Astrocyte (in vitro differentiated cells and primary cell): Measurements from ENCODE around the gene MFSD6. TPM values are rescaled to one million over a fixed set of nuclear protein-coding genes. Genes with fewer than 3 reads are reported as not detected.
A peak's percentile ranks its signal among the peaks of the same experiment; 100 is the strongest.

Experiments
- DNase-seq: peaks from one replicate; pipeline ENCODE4 v3.0.0-alpha.2; 2010; ENCODE audit warnings: low read depth
- FAIRE-seq: peaks from 2 replicates; lab custom pipeline; 2011; peaks lifted over from hg19 to GRCh38; lab: Jason Lieb, UNC
- H2AFZ ChIP-seq: 2 replicates; pipeline ENCODE4 v1.6.0; 2012; ENCODE audit warnings: low read depth, low read length, inconsistent platforms
- H3K27ac ChIP-seq: 2 replicates; pipeline ENCODE4 v1.5.1; 2011; ENCODE audit warnings: low read depth, low read length, inconsistent platforms
- H3K27me3 ChIP-seq: 2 replicates; pipeline ENCODE4 v1.6.0; 2011; ENCODE audit warnings: low read length, inconsistent platforms; ENCODE audit not compliant: insufficient read depth
- H3K36me3 ChIP-seq: 2 replicates; pipeline ENCODE4 v1.5.1; 2011; ENCODE audit warnings: low read length, inconsistent platforms; ENCODE audit not compliant: insufficient read depth
- H3K4me1 ChIP-seq: 2 replicates; pipeline ENCODE4 v1.5.1; 2011; ENCODE audit warnings: low read length, inconsistent platforms; ENCODE audit not compliant: insufficient read depth
- H3K4me2 ChIP-seq: 2 replicates; pipeline ENCODE4 v1.6.0; 2012; ENCODE audit warnings: low read length, inconsistent platforms
- H3K4me3 ChIP-seq: 2 replicates; pipeline ENCODE4 v1.5.1; 2011; ENCODE audit warnings: low read depth, mild to moderate bottlenecking, low read length, inconsistent platforms; ENCODE audit not compliant: insufficient read depth
- H3K79me2 ChIP-seq: 2 replicates; pipeline ENCODE4 v1.6.0; 2012; ENCODE audit warnings: mild to moderate bottlenecking, low read length, inconsistent platforms; ENCODE audit not compliant: insufficient read depth
- H3K9ac ChIP-seq: 2 replicates; pipeline ENCODE4 v1.6.0; 2012; ENCODE audit warnings: mild to moderate bottlenecking, low read length, inconsistent platforms
- H3K9me3 ChIP-seq: 2 replicates; pipeline ENCODE4 v1.5.1; 2012; ENCODE audit warnings: low read depth, mild to moderate bottlenecking, low read length, inconsistent platforms; ENCODE audit not compliant: insufficient read depth
- H4K20me1 ChIP-seq: 2 replicates; pipeline ENCODE4 v1.6.0; 2012; ENCODE audit warnings: low read length, inconsistent platforms; ENCODE audit not compliant: insufficient read depth
- H3K27ac Mint-ChIP-seq: one replicate; pipeline ENCODE4 v1.8.0; 2021; ENCODE audit warnings: mild to moderate bottlenecking, mixed read lengths; ENCODE audit not compliant: unreplicated experiment
- H3K27me3 Mint-ChIP-seq: one replicate; pipeline ENCODE4 v1.8.0; 2021; ENCODE audit warnings: low read depth, mixed read lengths; ENCODE audit not compliant: unreplicated experiment
- H3K36me3 Mint-ChIP-seq: one replicate; pipeline ENCODE4 v1.8.0; 2021; ENCODE audit warnings: low read depth, mixed read lengths; ENCODE audit not compliant: unreplicated experiment
- H3K4me1 Mint-ChIP-seq: one replicate; pipeline ENCODE4 v1.8.0; 2021; ENCODE audit warnings: low read depth, mixed read lengths; ENCODE audit not compliant: unreplicated experiment
- H3K4me3 Mint-ChIP-seq: one replicate; pipeline ENCODE4 v1.8.0; 2021; ENCODE audit warnings: mild to moderate bottlenecking, moderate library complexity, mixed read lengths; ENCODE audit not compliant: unreplicated experiment
- H3K9me3 Mint-ChIP-seq: one replicate; pipeline ENCODE4 v1.8.0; 2021; ENCODE audit warnings: mild to moderate bottlenecking, mixed read lengths; ENCODE audit not compliant: unreplicated experiment
- EZH2 ChIP-seq: IDR thresholded peaks from 2 replicates; pipeline ENCODE4 v1.6.1; 2012; ENCODE audit warnings: mild to moderate bottlenecking, low read length, inconsistent platforms; ENCODE audit not compliant: insufficient read depth
- total RNA-seq: library from RNA; stranded (reverse); gene quantifications from 2 replicates; pipeline ENCODE4 v1.2.1, GENCODE V29; 2021
- TF ChIP-seq, protein P1 (sequence below): IDR thresholded peaks from 2 replicates; pipeline ENCODE4 v1.5.1; 2011; ENCODE audit warnings: low read depth, mild to moderate bottlenecking, inconsistent platforms, low read length, moderate library complexity; ENCODE audit not compliant: insufficient read depth

Gene MFSD6
- total RNA-seq, 1 donor from 2014 or later: 2.7 TPM

DNA sequence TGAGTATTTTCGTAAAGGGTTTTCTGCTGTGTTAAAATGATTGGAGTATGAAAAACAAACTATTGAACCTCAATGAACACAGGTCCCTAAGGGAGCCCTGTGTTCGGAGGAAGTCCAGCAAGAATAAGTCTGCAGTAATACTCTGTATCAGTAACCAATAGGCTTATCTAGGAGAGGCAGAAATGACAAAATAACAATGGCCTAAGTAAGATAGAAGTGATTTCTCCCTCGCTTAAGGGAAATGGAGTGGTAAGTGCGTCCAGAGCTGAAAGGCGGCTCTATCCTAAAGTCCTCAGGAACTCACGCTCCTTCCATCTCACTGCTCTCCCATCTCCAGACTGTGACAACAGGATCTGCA lies 29.3 kb upstream of the MFSD6 start:
- no peak overlapping the region for H3K4me3 ChIP-seq
- no peak for DNase-seq
- no peak overlapping the region for H3K27ac ChIP-seq
- Mint-ChIP-seq H3K27ac (no peak overlapping the region), H3K4me3 (no peak overlapping the region), H3K9me3 (no peaks in the 10 kb centered on the region), H3K4me1 (no peaks in the 10 kb centered on the region), H3K36me3 (peaks cover 2% of the 10 kb centered on the region), H3K27me3 (peaks cover 3% of the 10 kb centered on the region)
- no peaks in the 10 kb centered on the region for H3K27me3 ChIP-seq
- H2AFZ ChIP-seq: no peak overlapping the region
- no peak overlapping the region for H3K4me2 ChIP-seq
- no peaks in the 10 kb centered on the region for H4K20me1 ChIP-seq
- no peaks in the 10 kb centered on the region for H3K79me2 ChIP-seq
- TF ChIP-seq, protein P1, sequence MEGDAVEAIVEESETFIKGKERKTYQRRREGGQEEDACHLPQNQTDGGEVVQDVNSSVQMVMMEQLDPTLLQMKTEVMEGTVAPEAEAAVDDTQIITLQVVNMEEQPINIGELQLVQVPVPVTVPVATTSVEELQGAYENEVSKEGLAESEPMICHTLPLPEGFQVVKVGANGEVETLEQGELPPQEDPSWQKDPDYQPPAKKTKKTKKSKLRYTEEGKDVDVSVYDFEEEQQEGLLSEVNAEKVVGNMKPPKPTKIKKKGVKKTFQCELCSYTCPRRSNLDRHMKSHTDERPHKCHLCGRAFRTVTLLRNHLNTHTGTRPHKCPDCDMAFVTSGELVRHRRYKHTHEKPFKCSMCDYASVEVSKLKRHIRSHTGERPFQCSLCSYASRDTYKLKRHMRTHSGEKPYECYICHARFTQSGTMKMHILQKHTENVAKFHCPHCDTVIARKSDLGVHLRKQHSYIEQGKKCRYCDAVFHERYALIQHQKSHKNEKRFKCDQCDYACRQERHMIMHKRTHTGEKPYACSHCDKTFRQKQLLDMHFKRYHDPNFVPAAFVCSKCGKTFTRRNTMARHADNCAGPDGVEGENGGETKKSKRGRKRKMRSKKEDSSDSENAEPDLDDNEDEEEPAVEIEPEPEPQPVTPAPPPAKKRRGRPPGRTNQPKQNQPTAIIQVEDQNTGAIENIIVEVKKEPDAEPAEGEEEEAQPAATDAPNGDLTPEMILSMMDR: no peak
- no peak for TF ChIP-seq EZH2
- no peak for FAIRE-seq
- no peaks in the 10 kb centered on the region for H3K4me1 ChIP-seq
- no peak overlapping the region for H3K9ac ChIP-seq
- H3K36me3 ChIP-seq: no peaks in the 10 kb centered on the region
- no peaks in the 10 kb centered on the region for H3K9me3 ChIP-seq

DNA sequence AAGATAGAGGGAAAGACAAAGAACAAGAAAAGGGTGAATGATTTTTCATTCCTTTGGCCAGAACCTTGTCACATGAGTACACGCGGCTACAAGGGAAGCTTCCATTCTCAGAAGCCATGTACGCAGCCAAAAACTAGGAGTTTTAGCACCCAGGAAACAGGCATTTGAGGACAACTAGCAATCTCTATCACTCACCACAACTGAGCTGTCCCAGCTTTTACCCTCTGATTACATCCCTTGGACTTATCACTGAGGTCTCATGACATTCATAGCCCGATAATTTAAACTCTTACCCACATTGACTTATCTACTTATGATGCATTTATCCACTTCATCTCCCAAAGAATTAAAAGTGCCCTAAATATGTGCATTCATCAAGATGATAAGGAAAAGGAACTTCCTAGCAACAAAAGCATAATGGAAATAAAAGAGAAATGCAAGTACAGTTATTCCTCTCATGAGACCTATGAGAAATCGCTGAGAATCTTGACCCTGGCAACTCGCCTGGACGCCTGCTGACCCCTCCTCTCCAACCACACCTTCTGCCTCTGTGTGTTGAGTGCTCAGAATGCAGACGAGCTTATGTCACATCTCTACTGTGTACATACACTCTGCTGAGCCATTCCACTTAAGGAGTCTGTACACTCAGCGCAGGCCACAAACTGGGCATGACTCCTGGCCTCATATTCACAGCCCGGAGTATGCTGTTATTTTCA lies 28.7 kb upstream of the MFSD6 start:
- no peak overlapping the region for H2AFZ ChIP-seq

More for the DNA sequence above, 28.7 kb upstream of the MFSD6 start:
- H3K4me2 ChIP-seq: no peak overlapping the region
- TF ChIP-seq, protein P1: no peak
- no peak for TF ChIP-seq EZH2
- Mint-ChIP-seq H3K27ac (no peak overlapping the region), H3K36me3 (peaks cover 2% of the 10 kb centered on the region), H3K9me3 (no peaks in the 10 kb centered on the region), H3K4me1 (no peaks in the 10 kb centered on the region), H3K27me3 (peaks cover 3% of the 10 kb centered on the region), H3K4me3 (no peak overlapping the region)
- H3K27ac ChIP-seq: no peak overlapping the region
- H3K4me1 ChIP-seq: no peaks in the 10 kb centered on the region
- no peak for FAIRE-seq
- H3K9me3 ChIP-seq: no peaks in the 10 kb centered on the region
- H3K27me3 ChIP-seq: no peaks in the 10 kb centered on the region
- H4K20me1 ChIP-seq: no peaks in the 10 kb centered on the region
- H3K36me3 ChIP-seq: no peaks in the 10 kb centered on the region
- DNase-seq: peak; percentile 73
- no peak overlapping the region for H3K9ac ChIP-seq
- no peak overlapping the region for H3K4me3 ChIP-seq
- H3K79me2 ChIP-seq: no peaks in the 10 kb centered on the region
